CD4-positive, alpha-beta T cell treated with Interleukin-15 for 1 hour (primary cell): ENCODE measurements around the gene WFDC8.
"Not testable (repeated sequence)": the region's sequence is repeated elsewhere in the genome, so short reads cannot be mapped to it uniquely, and the experiment has no call there.

Experiments
- DNase-seq: peaks from one replicate; pipeline ENCODE4 v3.0.0-alpha.2; 2020

Gene WFDC8

DNA sequence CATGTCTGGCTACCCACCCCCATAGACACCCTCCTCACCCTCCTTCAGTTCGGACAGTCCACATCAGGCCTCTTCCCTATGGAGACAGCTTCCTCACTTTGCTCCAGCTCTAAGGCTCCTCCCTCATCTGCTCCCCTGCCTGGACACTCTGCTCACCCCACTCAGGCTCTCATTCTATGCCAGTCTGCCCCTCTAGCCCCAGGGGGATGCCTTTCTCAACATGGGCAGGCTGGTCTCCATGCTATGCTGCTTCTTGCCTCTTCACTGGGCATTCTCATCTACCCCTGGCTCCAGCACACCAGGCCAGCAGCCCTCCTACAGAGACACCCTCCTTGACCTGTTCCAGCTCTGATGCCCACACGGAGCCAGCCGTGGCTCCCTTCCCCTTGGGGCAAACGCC is at the start of gene WFDC8:
Gene WFDC8 (minus strand): TSS at position 101 of the 400 bp plus-strand sequence. CDS start 37 bp downstream, at position 64.
- DNase-seq = no peak

DNA sequence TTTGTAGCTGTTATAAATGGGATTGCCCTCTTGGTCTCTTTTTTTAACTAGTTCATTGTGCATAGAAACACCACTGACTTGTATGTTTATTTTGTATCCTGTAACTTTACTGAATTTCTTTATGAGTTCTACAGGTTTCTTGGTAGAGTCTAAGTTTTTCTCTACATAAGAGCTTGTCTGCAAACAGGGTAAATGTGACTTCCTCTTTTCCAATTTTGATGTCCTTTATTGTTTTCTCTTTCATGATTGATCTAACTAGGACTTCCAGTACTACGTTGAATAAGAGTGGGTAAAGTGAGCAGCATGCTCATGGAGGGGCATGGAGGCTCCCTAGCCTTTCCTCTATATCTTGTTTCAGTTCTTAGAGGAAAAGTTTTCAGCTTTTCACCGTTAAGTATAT is 47.5 kb upstream of the WFDC8 start:
- no peak for DNase-seq

DNA sequence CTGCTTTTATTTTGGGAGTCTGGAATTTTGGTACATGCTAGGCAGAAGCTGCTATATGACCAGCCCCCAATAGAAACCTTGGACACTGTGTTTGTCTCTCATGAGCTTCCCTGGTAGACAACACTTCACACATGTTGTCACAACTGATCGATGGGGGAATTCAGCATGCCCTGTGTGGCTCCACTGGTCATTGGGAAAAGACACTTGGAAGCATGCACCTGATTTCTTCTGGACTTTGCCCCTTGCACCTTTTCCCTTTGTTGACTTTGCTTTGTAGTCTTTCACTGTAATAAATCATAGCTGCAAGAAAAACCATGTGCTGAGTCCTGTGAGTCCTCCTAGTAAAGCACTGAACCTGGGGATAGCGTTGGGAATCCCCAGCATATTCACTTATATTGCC is 42.5 kb upstream of the WFDC8 start:
- DNase-seq = no peak

DNA sequence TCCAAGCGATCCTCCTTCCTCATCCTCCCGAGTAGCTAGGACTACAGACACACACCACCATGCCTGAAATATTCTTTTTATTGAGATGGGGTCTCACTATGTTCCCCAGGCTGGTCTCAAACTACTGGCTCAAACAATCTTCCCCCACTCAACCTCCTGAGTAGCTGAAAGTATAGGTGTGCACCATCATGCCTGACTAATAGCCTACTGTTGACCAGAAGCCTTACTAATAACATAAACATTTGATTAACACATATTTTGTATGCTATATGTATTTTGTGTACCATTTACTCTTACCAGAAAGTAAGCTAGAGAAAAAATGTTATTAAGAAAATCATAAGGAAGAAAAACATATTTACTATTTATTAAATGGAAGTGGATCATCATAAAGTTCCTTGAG is 38.5 kb upstream of the WFDC8 start:
- no peak for DNase-seq

DNA sequence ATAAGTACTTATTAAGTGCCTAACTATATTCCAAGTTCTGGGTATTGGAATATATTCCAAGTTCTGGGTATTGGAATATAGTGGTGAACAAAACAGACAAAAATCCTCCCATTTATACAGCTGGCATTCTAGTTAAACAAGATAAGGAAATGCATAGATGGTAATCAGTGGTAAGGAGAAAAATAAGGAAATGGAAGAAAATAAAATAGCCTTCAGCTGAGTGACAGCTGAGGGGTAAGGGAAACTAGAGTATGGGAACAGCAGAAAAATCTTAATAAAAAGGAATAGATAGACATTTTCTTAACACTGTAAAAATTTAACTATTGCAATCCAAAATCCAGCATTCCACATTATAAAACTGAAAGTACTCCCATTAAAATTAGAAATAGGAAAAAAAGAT is 33.2 kb upstream of the WFDC8 start:
- DNase-seq = no peak

DNA sequence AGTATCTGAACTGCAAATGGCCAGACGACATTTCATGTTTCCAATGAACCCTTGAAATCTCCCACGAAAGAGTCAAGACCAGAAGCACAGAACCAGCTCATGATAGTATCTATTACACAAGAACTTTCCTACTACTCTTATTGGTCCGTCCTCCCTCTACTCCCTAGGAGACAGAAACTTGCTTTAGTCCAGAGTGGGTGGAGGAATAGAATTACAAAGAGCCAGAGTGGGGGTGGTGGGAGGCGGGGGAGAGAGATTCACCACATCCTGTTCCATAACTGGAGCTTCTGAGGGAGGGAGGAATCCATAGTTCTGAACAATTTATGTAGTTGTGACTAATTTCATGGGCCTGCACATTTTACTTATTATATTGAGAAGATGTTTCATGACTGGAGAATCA is 32.0 kb upstream of the WFDC8 start:
- no peak for DNase-seq

DNA sequence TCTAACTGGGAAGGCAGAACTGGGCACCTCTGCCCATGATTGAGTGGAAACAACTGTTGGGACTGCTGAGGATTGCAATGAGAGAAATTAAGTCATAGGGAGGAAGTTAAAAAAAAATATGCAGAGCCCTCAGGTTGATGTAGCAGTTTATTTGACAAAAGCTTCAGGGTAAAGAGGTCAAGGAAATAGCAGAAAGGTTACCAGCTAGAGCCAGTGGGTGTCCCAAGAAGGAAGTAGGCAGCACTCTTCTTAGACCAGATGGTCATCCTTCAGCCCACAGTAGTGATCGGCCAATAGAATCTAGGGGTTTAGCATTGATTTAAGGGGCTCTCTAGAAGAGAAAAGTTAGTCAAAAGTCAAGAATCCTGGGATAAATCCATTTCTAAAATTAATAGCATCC is 28.7 kb upstream of the WFDC8 start:
- no peak for DNase-seq

DNA sequence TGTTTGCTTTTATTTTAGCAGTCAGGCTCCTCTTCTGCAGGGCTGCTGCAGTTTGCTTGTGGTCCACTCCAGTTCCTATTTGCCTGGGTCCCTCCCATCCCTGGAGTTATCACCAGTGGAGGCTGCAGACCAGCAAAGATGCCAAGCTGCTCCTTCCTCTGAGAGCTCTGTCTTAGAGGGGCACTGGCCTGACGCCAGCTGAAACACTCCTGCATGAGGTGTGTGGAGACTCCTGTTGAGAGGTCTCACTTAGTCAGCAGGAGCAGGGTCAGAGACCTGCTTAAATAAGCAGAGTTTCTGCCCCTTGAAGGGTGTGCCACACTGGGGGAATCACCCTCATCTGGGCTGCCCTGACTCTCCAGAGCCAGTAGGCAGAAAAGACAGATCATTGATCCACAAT is 16.2 kb upstream of the WFDC8 start:
- no peak for DNase-seq

DNA sequence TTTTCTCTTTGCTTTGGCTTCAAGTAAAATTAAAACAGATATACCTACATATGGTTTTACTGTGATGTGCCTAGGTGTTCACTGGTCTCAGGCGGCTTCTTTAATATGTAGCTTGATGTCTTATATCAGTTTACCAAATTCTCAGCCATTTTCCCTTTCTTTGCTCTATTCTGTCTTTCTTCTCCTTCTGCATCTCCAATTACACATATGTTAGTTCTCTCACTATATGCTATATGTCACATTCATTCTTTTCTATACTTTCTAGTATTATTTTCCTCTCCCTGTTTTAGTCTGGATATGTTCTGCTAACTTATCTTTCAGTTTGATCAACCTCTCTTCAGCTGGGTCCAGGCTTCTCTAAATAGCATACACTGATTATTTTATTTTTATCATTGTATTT is 14.4 kb upstream of the WFDC8 start:
- DNase-seq = no peak

DNA sequence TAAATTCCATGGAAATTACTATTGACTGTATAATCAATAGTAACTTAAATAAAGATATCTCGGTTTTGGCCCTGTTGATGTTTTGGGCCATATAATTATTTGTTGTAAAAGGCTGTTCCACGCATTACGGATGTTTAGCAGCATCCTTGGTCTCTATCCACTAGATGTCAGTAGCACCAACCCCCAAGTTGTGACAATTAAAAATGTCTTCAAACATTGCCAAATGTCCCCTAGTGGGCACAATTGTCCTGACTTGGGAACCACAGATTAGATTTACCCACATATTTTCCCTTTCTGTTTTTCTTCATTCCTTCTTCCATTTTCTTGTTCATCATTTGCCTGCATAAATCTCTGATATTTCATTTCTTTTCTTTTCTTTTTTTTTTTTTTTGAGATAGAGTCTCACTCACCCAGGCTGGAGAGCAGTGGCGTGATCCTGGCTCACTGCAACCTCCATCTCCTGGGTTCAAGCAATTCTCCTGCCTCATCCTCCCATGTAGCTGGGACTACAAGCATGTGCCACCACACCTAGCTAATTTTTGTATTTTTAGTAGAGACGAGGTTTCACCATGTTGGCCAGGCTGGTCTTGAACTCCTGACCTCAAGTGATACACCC is 13.6 kb upstream of the WFDC8 start:
- no peak for DNase-seq

DNA sequence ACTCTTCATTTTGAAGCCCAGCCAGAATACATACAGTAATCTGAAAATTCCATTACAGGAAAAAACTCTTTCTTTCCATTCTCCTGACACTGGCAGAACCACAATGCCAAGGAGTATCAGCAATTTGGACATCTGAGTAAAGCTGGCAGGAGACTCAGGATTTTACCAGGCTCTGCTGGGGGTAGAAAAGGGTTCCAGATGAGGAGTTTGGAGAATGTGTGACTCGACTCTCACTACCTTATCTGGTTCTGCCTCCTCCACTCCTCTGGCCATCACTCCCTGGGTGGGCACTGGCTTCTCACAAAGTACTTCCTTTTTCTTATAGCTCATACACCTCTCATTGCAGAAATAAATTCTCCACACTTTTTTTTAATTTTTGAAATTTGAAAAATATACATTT is 10.6 kb upstream of the WFDC8 start:
- DNase-seq = no peak

DNA sequence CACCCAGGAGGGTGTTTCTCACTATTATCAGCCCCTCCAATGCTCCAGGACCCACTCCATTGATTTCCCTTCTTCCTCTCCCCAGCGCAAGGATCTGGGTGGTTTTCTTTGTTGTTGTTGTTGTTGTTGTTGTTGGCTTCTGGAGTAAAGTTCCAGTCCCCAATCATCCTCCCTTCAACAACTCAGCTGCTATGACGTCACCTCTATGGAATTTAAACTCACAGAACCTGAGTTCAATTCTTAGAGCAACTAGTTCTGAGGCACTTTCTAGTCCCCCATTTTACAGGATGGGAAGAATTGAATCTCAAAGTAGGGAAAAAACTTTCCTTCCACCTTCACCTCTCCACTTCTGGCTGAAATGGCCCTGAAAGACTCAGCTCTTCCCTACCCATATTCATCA is 9.7 kb upstream of the WFDC8 start:
- no peak for DNase-seq

DNA sequence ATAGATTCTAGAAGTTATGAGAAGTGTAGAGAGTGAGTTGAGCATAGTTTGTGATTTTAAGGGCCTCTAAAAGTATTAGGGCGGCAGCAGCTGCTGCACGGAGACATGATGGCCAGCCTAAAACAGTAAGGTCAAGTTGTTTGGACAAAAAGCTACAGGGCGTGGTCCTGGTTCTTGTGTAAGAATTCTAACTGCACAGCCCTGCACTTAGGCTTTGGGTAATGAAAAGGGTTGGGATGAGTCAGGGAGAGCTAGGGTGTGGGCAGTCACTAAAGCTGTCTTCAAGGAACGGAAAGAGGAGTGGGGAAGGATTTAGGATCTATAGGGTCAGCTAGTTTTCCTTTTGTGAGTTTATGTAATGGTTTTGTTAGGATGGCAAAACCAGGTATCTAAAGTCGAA is 6.9 kb upstream of the WFDC8 start:
- not testable (repeated sequence) for DNase-seq

DNA sequence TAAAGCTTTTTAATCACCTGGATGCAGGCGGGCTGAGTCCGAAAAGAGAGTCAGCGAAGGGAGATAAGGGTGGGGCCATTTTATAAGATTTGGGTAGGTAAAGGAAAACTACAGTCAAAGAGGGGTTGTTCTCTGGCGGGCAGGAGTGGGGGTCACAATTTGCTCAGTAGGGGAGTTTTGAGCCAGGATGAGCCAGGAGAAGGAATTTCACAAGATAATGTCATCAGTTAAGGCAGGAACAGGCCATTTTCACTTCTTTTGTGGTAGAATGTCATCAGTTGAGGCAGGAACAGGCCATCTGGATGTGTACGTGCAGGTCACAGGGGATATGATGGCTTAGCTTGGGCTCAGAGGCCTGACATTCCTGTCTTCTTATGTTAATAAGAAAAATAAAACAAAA is 5.2 kb upstream of the WFDC8 start:
- not testable (repeated sequence) for DNase-seq

DNA sequence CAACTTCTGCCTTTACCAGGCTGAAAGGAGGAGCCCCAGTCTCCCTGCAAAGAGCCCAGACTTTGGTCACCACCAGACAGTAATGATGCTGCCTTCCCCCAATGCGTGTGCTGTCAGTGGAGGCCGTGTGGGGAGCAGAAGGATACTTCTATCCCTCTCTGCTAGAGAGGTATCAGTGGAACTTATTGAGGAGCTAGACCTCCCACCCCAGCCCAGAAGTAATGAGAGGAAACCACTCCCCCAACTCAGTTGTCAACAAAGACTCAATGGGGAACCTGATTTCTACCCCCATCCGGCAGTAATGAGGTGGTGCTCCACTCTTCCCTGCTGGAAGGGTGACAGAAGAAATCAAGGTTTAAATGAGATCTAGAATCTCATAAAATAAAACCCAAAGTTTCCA is 4.4 kb upstream of the WFDC8 start:
- no peak for DNase-seq

DNA sequence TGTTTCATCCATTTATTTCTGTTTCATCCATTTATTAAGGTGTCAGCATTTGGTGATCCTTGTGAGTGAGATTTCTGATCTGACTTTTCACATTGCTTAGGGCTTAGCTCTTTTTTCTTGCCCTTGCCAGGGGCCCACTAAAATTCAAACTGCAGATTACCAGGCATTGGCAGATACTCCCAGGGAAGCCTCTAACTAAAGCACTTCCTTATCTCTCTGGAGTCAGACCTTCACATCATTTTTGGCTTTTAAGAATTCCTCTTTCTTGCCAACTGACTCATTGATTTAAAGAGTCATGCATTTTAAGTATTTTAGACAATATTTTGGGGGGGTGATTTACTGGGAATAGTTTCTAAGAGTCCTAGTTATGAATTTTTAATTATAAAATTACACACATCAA is 2.6 kb upstream of the WFDC8 start:
- DNase-seq = no peak

DNA sequence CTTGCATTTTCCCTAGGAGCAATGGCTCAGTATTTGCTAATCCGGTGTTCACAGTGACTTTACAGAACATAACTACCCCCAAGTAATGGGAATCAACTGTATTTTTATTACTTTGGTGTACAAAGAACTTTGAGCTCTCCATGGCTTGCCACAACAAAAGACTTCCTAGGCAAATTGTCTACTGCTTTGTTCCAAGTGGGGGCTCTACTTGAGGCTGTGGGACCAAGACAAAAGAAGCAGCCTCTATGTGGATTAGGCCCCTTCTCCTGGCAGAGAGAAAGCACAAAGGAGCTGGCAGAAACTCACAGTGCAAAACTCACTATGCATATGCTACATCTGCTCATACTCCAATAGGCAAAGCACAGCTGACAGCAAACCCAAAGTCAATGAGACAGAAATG is 853 bp downstream of the WFDC8 start:
- DNase-seq = no peak

DNA sequence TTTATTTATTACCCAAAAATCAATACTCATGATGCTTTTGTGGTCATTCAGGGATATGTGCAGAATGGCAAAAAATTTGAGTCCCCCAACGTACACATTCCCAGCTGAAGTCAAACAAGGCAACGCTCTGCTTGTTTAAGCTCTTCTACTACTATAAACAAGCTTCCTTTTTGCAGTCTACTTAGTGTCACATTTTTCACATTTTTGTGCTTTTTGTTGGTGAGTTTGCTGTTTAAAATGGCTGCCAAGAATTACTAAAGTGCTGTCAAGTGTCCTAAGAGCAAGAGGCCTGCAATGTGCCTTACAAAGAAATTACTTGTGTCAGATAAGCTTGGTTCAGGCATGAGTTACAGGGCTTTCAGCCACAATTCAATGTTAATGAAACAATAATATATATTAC is 2.1 kb downstream of the WFDC8 start:
- DNase-seq = no peak

DNA sequence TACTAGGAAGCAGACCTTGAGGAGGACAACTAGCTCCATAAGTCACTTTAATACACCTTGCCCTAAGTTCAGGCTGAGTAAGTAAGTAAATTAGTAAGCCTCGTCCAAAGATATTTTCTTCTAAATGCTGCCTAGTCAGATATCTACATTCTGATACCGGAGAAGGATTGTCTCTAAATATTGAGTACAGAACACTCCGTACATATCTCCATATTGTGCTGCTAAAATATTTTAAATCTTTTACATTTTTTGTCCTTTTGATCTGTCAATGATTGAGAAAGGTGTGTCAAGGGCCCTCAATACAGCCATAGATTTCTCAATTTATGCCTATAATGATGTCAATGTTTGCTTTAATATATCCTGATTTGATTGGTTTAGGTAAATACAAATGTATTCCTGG is 3.2 kb downstream of the WFDC8 start:
- DNase-seq = no peak

DNA sequence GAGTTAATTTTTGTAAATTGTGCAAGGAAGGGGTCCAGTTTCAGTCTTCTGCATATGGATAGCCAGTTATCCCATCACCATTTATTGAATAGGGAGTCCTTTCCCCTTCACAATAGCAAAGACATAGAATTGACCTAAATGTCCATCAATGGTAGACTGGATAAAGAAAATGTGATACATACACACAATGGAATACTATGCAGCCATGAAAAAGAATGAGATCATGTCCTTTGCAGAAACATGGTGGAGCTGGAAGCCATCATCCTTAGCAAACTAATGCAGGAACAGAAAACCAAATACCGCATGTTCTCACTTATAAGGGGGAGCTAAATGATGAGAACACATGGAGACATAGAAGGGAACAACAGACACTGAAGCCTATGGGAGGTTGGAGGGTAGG is 9.4 kb downstream of the WFDC8 start:
- not testable (repeated sequence) for DNase-seq

DNA sequence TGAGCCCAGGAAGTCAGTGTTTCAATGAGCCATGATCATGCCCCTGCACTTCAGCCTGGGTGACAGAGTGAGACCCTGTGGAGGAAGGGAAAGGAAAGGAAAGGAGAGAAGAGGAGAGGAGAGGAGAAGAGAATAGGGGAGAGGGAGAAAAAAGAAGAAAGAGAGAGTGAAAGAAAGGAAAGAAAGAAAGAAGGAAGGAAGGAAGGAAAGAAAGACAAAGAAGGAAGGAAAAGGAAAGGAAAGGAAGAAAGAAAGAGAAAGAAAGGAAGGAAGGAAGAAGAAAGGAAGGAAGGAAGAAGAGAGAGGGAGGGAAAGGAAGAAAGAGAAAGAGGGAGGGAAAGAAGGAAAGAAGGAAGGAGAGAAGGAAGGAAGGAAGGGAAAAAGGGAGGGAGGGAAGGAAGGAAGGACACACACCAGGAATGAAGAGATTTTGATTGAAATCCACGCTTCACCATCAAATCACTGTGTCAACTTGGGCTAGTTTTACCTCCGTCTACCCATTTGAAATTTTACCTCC is 14.3 kb downstream of the WFDC8 start:
- DNase-seq = no peak

DNA sequence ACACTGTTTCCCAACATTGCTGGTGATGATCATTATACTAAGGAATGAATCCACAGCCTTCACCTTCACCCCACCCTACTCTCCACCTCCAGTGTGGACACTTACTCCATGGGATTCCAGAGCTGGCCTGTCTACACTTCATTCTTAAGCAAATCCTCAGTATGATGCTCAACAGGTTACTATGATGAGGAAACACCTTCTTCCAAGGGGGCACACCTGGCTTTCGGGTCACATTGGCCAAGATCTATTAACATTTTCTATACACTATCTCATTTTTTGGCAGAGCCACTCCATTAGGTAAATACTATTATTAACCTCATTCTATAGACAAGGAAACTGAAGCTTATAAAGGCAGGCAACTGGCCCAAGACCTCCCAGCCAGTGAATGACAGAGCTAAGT is 23.9 kb downstream of the WFDC8 start:
- DNase-seq = no peak

DNA sequence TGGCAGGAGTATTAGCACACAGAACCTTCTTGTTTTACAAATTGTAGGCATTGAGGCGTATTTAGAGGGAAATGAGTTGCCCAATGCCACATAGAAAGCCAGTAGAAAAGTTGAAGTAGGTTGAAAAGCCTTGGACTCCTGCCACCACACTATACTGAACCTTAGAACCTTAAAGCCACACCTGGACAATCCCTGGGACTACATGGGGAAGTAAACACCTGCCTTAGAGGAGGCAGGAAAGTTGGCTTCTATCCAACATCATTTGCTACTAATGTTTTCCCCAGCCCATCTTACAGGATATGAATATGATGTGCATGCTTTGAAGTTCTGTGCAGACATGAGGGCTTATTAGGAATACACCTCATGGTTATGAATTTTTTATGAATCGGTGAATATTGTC is 26.6 kb downstream of the WFDC8 start:
- DNase-seq = no peak

DNA sequence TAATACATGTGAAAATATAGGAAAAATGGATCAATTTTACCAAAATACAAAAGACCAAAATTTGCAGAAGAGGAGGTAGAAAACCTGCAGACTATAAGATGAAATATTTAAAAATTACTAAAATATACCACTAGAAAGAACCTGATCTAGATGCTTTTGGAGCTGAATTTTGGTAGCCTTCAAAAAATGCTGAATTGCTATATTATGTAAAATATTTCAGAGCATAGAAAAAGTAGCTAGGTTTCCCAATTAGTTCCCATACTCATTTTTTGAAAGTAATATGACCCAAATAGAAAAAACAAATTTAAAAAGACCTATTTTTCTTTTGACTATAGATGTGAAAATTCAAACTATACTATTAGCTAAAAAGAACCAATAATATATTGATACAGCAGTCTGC is 28.3 kb downstream of the WFDC8 start:
- DNase-seq = no peak

DNA sequence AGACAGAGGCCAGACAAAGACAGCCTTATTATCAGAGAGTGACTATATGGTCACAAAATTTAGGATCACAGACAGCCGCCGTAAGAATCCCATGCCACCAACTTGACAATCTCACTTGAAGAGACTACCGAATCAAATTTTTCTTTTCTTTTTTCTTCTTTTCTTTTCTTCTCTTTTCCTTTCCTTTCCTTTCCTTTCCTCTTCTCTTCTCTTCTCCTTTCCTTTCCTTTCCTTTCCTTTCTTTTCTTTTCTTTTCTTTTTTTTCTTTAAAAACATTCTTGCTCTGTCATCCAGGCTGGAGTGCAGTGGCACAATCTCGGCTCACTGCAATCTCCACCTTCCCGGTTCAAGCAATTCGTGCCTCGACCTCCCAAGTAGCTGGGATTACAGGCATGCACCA is 30.7 kb downstream of the WFDC8 start:
- DNase-seq = no peak
